Uterus (tissue), 2 donors: ENCODE results near the gene WTAP.

Experiments
- CTCF ChIP-seq, 4 experiments: fragments of 200-600 bp in 2 of 4; fragments of 450-650 bp in 2 of 4; sonication (generic) in 2 of 4; IDR thresholded peaks; one replicate each; pipeline ENCODE4 v1.5.1; 2016 to 2019; ENCODE audit warnings: antibody characterized with exemption in 4 of 4, mild to moderate bottlenecking in 2 of 4, moderate library complexity in 1 of 4
- POLR2A ChIP-seq, 2 donors: fragments of 450-650 bp; IDR thresholded peaks; one replicate each; pipeline ENCODE4 v1.6.1; 2016; ENCODE audit warnings: antibody characterized with exemption in 2 of 2, mild to moderate bottlenecking in 1 of 2, moderate library complexity in 1 of 2

- TF ChIP-seq CTCF (IDR thresholded peaks at IDR 0.05) = no peak
- no peak for TF ChIP-seq POLR2A (IDR thresholded peaks at IDR 0.05)
These were observed 24.1 kb downstream of the WTAP start for GRCh38 chr6:159751448-159751847.
